HL-60/S4 treated with retinoic acid at 250 ng/mL for 4 days and 3 days (cell line): ENCODE results near the gene SRR.
"Not testable (repeated sequence)": the region's sequence is repeated elsewhere in the genome, so short reads cannot be mapped to it uniquely, and the experiment has no call there.

ENCODE experiments used
- in situ Hi-C: fragments of 300-500 bp; cut with MboI; formaldehyde crosslinking; loops from 2 replicates; pipeline ENCODE4 v1.7.0; 2022; ENCODE audit warnings: low sequenced_read_pairs

Gene SRR

DNA sequence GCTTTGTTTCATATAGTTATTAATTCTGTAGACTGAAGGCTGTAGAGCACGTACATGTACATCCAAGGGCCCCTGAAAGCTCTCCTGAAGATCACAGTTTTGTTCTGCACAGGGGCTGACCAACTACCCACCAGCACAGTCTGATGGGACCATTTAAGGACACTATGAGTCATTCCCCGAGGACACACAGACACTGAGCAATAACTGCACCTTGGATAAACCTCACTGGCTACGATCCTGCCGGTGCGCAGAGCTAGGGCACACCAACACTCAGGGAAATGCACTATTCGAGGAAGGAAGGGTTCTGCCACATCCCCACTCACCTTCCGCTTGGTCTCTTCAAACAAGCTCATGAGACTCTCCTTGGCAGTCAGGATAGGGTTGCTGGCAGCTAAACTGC, 20.4 kb upstream of the SRR start:
- in situ Hi-C loops = loop anchor here (25.0 kb wide), 1 partner anchor 396 kb away; no protein-coding TSS in a partner anchor

DNA sequence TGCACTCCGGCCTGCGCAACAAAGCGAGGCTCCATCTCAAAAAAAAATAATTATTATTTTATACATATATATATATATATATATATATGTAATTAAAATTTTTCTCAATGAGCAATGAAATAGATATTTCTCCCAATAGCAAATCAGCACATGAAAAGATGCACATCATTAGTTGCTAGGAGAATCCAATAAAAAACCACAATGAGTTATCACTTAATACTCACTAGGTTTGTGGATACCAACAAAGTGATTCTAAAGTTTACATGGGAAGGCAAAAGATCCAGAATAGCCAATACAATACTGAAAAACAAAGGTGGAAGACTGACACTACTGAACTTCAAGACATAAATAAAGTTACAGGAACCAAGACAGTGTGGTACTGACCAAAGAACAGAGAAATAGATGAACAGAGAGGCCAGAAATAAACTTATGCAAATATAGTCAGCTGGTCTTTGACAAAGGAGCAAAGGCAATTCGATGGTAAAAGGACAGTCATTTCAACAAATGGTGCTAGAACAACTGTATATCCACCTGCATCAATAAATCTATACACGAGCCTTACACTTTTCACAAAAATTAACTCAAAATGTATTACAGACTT, 13.8 kb upstream of the SRR start:
- in situ Hi-C loops = loop anchor here (25.0 kb wide), 1 partner anchor 403 kb away; no protein-coding TSS in a partner anchor

DNA sequence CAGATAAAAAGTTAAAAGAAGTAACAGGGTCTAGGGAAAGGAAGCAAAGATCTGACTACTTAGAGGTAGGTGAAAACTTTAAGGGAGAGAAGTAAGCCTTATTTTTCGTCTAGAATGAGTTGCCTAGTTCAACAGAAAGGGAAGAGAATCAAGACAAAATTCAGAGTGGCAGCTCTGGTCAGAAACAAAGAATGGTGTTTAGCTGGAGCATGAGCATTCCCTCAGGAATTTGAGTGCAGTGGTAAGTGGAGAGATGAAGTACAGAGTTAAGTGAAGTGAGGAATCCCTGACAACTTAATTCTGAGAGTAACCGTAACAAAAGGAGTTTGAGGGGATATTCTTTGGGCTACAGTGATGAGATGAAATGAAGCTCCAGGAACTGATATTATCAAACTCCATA, 11.7 kb upstream of the SRR start:
- in situ Hi-C loops = loop anchor here (25.0 kb wide), 1 partner anchor 405 kb away; no protein-coding TSS in a partner anchor

DNA sequence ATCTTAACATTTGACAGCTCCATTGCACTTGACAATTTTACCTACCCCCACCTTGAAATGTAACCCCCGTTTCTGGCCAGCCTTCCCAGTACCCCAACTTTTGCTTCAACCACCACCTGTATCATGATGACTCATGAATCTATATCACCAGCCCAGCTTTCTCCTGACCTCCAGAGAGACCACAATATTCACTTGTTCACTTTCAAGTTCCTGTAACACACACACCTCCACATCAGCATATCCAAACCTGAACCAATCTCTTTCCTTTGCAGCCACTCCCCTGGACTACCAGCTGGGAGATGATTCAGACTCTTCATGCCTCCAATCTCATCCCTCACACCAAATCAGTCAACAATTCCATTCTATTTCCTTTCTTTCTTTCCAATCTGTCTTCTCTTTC, 8.2 kb upstream of the SRR start:
- in situ Hi-C loops = loop anchor here (25.0 kb wide), 1 partner anchor 408 kb away; no protein-coding TSS in a partner anchor

GRCh38 chr17:2297023-2297422, 6.7 kb upstream of the SRR start:
- in situ Hi-C loops = loop anchor here (25.0 kb wide), 1 partner anchor 410 kb away; no protein-coding TSS in a partner anchor

GRCh38 chr17:2299136-2299535, 4.6 kb upstream of the SRR start:
- in situ Hi-C loops = loop anchor here (25.0 kb wide), 1 partner anchor 412 kb away; no protein-coding TSS in a partner anchor

GRCh38 chr17:2299756-2300155, 4.0 kb upstream of the SRR start:
- in situ Hi-C loops = loop anchor here (25.0 kb wide), 1 partner anchor 412 kb away; no protein-coding TSS in a partner anchor

GRCh38 chr17:2302778-2303203, 959 bp upstream of the SRR start:
- in situ Hi-C loops = no loop called here

DNA sequence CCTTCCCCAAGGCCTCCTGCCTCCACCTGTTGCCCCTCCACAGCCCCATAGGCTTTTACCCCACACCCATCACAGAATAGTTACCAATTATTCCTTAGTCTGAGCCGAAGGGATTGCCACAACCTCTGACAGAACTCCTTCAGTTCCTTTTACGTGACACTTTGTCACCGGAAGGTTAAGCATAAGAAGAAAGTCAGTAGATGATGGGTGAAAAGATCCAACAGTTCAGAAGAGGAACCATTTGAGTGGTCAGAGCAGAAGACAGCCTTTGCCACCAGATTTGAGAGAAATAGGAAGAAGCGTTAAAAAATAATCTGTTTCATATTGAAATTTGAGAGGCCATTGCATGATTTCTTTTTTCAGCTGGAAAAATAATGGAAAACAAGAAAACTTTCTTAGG, 1.2 kb downstream of the SRR start:
- in situ Hi-C loops = no loop called here

DNA sequence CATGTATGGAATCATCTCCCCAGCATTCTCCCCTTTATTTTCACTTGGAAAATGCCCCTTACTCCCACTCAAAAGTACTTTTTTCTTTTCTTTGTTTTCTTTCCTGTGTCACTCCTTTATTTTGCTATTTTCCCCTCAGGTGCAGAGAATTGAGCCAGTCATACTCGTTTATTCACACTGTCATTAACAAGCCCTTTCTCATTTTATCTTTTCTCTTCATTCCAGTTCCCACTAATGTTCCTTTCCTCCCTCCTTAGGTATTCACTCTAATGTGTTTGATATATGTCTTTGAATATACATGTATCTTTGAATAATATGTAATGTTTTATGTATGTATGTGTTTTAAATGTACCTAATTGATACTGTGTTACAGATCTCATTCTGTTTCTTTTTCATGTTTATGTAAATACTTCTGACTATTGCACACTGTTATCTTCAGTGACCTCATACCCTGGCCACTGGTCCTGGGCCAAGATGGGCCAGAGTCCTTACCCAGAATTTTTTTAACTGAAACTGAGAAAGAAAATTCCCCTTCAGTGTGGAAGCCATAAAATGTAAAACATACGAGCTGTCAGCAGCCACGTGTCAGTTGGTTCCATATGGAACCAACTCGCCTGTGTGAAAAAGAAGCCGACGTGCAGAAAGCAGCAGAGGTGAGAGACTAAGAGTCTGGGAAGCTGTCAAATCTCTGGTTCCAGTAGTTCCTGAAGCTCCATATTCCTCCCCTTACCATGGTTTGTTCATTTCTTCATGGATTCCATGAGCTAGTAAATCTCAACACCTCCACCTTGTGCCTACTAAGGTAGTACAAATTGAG, 5.8 kb downstream of the SRR start:
- in situ Hi-C loops = no loop called here

DNA sequence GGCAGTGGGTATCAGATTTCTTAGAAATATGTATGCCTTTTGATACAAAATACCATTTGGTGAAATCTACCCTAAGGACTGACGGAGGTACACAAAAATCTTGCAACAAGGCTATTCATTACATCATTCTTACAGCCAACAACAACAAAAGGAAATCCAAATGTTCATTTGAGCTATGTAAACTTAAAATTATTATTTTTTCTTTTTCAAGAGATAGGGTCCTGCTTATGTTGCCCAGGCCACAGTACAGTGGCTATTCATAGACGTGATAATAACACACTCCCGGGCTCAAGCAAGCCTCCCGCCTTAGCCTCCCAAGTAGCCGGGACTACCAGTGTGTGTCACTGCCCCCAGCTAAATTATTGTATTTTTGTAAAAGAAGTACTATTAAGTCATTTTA, 9.0 kb downstream of the SRR start:
- in situ Hi-C loops = no loop called here

- in situ Hi-C loops = not testable (repeated sequence)
These were observed 13.1 kb downstream of the SRR start for GRCh38 chr17:2316916-2317205.

DNA sequence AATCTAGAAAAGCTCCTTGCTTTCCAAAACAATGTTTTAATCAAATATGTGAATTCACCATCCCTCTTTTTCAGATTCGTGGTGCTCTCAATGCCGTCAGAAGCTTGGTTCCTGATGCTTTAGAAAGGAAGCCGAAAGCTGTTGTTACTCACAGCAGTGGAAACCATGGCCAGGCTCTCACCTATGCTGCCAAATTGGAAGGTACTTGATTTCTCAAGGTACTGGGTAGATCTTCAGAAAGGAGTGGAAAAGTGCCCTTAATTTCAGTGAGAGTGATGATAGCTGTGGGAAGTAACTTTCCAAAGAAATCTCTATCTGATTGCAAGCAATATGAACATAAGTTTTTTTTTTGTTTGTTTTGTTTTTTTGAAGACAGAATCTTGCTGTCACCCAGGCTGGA, 14.0 kb downstream of the SRR start:
- in situ Hi-C loops = no loop called here

DNA sequence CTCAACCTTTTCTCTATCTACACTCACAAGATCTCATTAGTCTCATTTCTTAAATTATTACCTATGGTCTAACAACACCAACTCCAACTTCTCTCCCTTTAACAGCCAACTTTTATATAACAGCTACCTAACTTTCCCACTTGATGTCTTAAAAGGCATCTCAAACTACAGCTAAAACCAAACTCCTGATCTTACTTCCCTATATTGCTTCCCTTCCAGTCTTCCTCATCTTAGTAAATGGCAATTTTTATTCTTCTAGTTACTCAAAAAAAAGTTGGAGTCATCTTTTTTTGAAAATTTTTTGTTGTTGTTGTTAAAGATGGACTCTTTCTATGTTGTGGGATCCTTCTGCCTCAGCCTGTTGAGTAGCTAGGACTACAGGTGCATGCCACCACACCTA, 15.3 kb downstream of the SRR start:
- in situ Hi-C loops = no loop called here

- in situ Hi-C loops = no loop called here
These were observed 17.6 kb downstream of the SRR start for GRCh38 chr17:2321399-2321798.

GRCh38 chr17:2323629-2324314, 20.0 kb downstream of the SRR start:
- in situ Hi-C loops = no loop called here

GRCh38 chr17:2331303-2331702, 27.6 kb downstream of the SRR start:
- in situ Hi-C loops = no loop called here

DNA sequence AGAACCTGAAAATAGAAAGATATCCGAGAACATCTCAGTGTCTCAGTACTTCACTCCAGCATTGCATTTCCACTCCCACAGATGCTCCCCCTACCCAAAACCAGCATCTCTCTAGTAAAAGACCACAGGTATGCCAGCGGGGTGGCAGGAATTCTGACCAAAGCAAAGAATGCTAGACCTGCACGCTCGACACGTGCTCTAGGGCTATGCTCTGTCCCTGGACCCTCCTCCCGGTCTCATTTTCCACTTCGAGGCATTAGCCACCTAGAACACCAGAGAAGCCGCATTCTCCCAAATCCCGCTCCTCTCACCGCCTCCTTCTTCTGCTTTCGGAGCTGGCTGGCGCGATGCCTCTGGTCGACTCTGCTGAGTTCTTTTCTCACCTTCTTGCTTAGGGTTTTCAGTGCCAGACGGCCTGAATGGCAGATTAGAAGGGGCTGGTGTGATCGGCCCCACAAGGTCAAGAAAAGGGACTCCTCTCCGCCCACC, 32.0 kb downstream of the SRR start:
- in situ Hi-C loops = no loop called here

- in situ Hi-C loops = no loop called here
These were observed 32.6 kb downstream of the SRR start, which contains the start of gene TSR1 for GRCh38 chr17:2336215-2336851. Gene TSR1, minus strand, starts transcription at chr17:2336457. Its CDS starts 30 bp downstream, at chr17:2336427.

DNA sequence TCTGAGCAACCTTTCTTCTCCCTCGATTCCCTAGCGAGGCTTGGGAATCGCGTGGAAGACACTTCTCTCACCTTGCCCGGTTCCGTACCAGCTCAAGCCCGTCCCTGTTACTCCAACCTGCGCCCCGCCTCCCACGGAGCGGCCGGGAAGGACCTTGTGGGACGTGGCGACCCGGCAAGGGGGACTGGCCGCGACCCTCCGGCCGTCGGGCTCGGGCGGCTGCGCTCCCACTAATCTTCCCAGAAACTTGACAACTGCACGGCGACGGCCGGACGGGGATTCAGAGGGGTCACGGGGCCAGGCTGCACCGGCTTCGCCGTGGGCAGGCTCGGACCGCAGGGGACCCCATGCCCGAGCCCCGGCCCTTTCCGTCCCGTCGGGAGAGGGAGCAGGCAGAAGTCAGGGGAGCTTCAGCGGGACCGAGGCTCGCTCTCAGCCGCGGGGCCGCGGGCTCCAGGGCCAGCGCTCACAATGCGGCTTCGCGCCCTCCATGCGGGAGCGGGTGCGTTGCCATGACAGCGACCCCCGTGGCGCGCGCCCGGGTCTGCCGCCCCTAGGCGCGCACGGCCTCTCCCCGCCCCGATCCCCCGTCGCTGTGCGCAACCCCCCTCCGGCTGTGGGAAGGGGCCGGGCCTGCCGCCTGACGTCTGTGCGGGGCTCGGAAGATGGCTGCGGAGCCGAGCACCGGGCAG, 33.2 kb downstream of the SRR start, which contains the start of gene SGSM2:
TSS of gene SGSM2 (plus strand) at position 650 of the 692 bp plus-strand sequence. CDS start 188 bp downstream, outside the sequence.
- in situ Hi-C loops = no loop called here
